Uterus (tissue), 2 donors: ENCODE data around the gene AKNA.

ENCODE experiments used
- POLR2A ChIP-seq, 2 donors: fragments of 450-650 bp; IDR thresholded peaks; one replicate each; pipeline ENCODE4 v1.6.1; 2016; ENCODE audit warnings: antibody characterized with exemption in 2 of 2, mild to moderate bottlenecking in 1 of 2, moderate library complexity in 1 of 2
- TF ChIP-seq, protein P1 (sequence below), 4 experiments: fragments of 200-600 bp in 2 of 4; fragments of 450-650 bp in 2 of 4; sonication (generic) in 2 of 4; IDR thresholded peaks; one replicate each; pipeline ENCODE4 v1.5.1; 2016 to 2019; ENCODE audit warnings: antibody characterized with exemption in 4 of 4, mild to moderate bottlenecking in 2 of 4, moderate library complexity in 1 of 4

DNA sequence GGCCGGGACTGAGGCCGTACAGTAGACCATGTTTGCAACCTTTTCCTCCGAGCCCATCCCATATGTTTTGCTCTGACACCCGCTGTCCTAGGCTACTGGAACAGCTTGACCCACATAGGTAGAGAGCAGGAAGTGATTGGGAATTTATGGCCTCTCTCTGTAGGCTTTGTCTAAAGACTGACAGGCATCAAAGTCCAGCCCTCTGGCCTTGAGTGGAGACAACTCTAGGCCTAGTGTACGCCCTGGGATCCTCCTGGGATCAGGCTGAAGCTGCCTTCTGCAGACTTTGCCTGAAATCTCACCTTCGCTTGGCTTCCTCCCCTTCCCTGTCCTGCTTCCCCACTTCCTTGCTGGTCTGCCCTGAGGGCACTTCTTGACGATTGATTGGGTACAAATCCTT, 13.6 kb upstream of the AKNA start:
- TF ChIP-seq, protein P1, sequence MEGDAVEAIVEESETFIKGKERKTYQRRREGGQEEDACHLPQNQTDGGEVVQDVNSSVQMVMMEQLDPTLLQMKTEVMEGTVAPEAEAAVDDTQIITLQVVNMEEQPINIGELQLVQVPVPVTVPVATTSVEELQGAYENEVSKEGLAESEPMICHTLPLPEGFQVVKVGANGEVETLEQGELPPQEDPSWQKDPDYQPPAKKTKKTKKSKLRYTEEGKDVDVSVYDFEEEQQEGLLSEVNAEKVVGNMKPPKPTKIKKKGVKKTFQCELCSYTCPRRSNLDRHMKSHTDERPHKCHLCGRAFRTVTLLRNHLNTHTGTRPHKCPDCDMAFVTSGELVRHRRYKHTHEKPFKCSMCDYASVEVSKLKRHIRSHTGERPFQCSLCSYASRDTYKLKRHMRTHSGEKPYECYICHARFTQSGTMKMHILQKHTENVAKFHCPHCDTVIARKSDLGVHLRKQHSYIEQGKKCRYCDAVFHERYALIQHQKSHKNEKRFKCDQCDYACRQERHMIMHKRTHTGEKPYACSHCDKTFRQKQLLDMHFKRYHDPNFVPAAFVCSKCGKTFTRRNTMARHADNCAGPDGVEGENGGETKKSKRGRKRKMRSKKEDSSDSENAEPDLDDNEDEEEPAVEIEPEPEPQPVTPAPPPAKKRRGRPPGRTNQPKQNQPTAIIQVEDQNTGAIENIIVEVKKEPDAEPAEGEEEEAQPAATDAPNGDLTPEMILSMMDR (IDR thresholded peaks at IDR 0.05): no peak
- TF ChIP-seq POLR2A (IDR thresholded peaks at IDR 0.05): no peak
